Measurements from ENCODE around the gene UBE2D2. TPM values are rescaled to one million over a fixed set of nuclear protein-coding genes. Genes with fewer than 3 reads are reported as not detected.

Gene UBE2D2
- total RNA-seq, 1 experiment from 2014 or later, result 167 TPM

DNA sequence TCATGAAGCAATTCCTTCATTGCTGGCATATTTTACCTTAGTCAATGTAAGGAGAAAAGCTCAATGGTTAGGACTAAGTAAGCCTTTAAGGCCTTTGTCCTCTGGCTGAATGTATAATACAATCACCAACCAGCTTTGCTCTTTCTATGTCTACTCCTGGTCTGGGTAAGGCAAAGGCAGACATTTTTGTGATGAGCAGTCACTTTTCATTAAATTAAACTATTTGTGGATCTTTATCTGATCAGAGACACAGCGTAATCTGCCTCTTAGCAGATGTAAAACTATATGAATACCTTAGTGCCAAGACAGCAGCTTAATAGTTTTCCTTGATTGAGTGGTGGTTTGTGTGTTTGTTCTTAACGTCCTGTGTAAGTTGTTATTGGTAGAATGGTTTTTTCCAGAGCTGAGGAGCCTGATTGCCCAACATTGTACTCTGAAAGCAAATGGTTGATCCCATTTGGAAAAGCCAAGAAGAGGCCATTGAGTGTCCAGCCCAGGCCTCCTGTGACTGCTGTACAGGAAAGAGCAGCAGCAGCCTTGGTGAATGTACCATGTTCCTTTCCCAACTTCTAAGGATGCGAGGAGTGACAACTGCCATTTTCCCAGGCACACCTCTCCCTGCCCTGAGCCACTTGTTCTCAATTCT is 70.5 kb downstream of the UBE2D2 start:
- Histone ChIP-seq H3K4me3 (ENCODE audit: insufficient read depth, low read depth, low read length) (no peak overlapping the region), H3K36me3 (replicated peaks; ENCODE audit: control insufficient read depth, insufficient read depth, low read length) (peaks cover 14% of the 10 kb centered on the region), H3K27me3 (ENCODE audit: control insufficient read depth, insufficient read depth, low read length) (no peaks in the 10 kb centered on the region)
- no peak for DNase-seq

DNA sequence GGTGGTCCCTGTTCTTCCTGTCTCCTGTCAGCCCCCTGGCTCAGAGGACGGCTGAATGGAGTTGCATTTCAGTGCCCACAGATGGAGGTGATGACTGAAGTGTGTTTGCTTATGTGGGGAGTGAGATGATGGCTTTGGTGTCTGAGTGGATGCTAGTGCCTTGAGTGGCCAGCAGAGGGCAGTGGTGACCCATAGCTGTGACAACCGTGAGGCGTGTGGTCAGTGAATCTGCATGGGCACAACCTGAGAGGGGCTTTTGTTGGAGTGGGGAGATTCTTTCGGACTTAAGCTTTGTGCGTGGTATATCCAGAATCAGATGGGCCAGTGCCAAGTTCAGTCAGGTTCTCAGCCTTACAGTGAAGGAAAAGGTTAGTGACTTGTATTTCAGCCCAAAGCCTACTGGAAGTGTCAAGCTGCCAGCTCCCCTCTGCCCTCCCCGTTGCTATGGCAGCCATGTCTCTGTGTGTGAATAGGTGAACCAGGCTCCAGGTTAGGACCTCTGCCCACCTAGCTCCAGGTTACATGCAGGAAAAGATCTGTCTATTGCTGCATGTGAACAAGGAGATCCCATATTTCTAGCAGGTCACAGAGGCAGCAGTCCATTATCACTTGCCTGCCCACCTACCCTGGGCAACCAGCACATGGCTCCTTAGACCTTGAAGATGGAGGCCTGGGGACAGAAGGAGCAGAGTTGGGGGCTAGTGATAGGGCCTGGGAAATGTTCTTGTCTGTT is 72.3 kb downstream of the UBE2D2 start:
- Histone ChIP-seq H3K36me3 (replicated peaks; ENCODE audit: control insufficient read depth, insufficient read depth, low read length) (peaks cover 7% of the 10 kb centered on the region; the same call in 1 of the 2 replicates), H3K27me3 (ENCODE audit: control insufficient read depth, insufficient read depth, low read length) (no peaks in the 10 kb centered on the region), H3K4me3 (ENCODE audit: insufficient read depth, low read depth, low read length) (no peak overlapping the region)
- DNase-seq, result peak; percentile 77

DNA sequence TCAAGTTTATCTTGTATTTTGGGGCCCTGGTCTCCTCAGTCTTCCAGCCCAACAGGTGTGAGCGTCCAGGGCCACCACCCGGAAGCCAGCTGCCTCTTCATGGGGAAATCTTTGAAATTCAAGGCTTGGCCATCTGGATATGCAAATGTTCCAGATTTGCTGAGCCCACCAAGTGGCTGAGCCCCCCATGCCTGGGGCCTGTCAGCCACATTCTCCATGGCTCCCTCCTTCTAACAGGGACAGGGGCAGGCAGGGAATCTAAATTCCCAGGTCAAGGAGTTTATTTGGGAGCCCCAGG is 72.8 kb downstream of the UBE2D2 start:
- H3K36me3 ChIP-seq (replicated peaks; ENCODE audit: control insufficient read depth, insufficient read depth, low read length), result peaks cover 3% of the 10 kb centered on the region; the same call in 1 of the 2 replicates
- no peak overlapping the region for H3K4me3 ChIP-seq (ENCODE audit: insufficient read depth, low read depth, low read length)
- no peaks in the 10 kb centered on the region for H3K27me3 ChIP-seq (ENCODE audit: control insufficient read depth, insufficient read depth, low read length)
- no peak for DNase-seq

DNA sequence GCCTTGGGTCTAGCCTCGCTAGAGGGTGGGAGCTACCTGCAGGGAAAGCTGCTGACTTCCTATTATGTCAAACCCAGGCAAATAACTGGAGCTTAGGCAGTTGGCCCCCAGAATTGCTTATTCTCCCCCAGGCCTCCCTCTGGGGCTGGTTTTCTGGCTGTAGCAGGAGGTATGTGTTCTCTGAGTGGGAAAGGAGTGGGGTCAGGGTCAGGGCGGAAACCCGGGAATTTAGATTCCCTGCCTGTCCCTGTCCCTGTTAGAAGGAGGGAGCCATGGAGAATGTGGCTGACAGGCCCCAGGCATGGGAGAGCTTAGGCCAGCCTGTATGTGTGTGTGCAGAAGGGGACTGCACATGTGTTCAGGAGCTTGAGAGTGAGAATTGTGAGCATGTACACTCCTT is 73.4 kb downstream of the UBE2D2 start:
- Histone ChIP-seq H3K27me3 (ENCODE audit: control insufficient read depth, insufficient read depth, low read length) (no peaks in the 10 kb centered on the region), H3K36me3 (replicated peaks; ENCODE audit: control insufficient read depth, insufficient read depth, low read length) (peaks cover 2% of the 10 kb centered on the region; the same call in 1 of the 2 replicates), H3K4me3 (ENCODE audit: insufficient read depth, low read depth, low read length) (no peak overlapping the region)
- no peak for DNase-seq

DNA sequence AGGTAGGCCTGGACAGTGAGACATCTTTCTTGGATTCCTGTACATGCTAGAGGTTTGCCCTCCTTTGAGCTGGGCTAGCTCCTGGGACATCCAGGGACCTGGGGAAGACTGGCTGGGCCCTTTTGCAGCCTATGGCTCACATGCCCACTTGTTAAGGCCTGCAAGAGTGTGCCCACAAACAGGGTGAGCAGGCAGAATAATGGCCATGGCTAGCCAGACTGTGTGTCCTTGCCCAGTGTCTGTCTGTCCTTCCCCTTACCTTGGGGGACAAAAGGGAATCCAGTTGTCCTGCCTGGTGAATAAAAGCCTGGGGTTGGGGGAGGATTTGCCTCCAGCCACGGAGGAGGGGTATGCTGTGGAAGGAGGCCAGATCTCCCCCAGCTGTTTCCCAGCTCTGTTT is 74.1 kb downstream of the UBE2D2 start:
- Histone ChIP-seq H3K4me3 (ENCODE audit: insufficient read depth, low read depth, low read length) (no peak overlapping the region), H3K27me3 (ENCODE audit: control insufficient read depth, insufficient read depth, low read length) (no peaks in the 10 kb centered on the region), H3K36me3 (replicated peaks; ENCODE audit: control insufficient read depth, insufficient read depth, low read length) (no peaks in the 10 kb centered on the region)
- no peak for DNase-seq

DNA sequence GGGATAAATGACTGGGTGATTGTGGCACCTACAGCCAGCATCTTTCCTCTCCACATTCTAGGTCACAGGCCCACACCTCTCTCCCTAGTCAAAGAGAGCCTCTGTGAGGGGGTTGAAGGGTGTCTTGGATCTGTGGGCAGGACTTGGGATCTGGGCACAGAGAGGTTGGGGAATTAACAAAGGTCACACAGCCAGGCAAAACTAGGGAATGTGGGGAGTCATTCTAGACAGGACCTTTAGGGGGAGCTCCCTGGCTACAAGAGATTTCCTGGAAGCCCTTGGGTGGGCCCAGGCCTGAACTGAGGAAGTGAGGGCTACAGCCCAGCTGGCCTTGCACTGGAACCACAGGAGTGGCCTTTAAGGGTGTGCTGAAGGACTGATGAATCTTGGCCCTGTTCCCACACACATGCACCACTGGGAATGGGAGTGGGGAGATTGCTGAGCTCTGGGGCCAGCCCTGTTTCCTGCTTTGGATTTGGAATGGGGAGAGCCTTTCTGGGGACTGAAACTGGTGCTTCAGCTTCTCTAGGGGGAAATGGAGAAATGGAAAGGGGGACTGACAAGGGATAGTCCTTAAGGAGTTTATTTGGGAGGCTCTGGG is 74.6 kb downstream of the UBE2D2 start:
- H3K4me3 ChIP-seq (ENCODE audit: insufficient read depth, low read depth, low read length), result no peak overlapping the region
- DNase-seq, result peak; percentile 75
- H3K36me3 ChIP-seq (replicated peaks; ENCODE audit: control insufficient read depth, insufficient read depth, low read length), result no peaks in the 10 kb centered on the region
- no peaks in the 10 kb centered on the region for H3K27me3 ChIP-seq (ENCODE audit: control insufficient read depth, insufficient read depth, low read length)

DNA sequence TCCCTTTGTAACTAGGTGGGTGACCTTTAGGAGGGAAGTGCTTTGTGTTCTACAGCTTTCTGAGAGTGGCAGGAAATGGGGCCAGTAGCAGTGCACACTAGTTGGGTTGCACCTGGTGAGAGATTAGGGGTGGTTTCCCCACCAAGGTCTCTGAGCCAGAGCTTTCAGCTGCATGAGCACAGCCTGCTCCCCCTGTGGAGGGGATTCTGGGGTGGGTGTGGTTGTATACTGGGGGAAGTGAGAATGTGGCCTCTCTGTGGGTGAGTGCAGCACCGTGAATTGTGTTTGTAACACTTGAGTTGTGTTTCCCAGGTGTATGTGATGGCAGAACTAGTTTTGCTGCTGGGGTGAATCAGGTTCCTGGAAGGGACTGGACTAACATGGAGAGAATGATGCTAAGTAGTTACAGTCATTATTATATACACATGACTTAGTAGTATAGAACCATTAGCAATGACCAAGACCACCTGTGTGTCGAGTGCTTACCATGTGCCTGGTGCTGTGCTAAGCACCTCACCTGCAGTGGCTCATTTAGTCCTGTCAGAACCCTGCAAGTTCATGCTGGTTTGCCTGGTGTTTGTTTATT is 75.2 kb downstream of the UBE2D2 start:
- DNase-seq, result peak; percentile 50
- Histone ChIP-seq H3K36me3 (replicated peaks; ENCODE audit: control insufficient read depth, insufficient read depth, low read length) (no peaks in the 10 kb centered on the region), H3K27me3 (ENCODE audit: control insufficient read depth, insufficient read depth, low read length) (no peaks in the 10 kb centered on the region), H3K4me3 (ENCODE audit: insufficient read depth, low read depth, low read length) (no peak overlapping the region)

DNA sequence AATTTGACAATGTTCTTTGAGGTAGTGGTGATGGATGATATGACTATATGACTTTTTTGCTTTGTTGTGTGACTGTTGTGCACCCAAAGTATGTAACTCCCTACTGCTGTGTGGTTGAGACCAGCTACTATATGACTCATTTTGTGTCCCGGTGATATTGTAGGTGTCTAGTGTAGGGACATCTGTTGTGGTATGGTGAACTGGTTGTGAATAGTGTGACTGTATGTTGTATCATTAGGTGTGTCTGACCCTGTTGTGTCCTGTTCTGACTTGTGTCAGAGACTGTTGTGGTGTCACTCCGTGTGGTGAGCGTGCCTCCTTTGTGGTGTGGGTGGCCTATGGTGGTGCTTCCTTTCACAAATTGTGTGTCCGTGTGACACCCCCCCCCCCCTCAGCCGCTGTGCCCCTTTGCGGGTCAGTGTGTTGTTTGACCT is 75.9 kb downstream of the UBE2D2 start:
- no peaks in the 10 kb centered on the region for H3K36me3 ChIP-seq (replicated peaks; ENCODE audit: control insufficient read depth, insufficient read depth, low read length)
- peak overlapping the region; percentile 8; the same call in 1 of the 2 replicates for H3K4me3 ChIP-seq (ENCODE audit: insufficient read depth, low read depth, low read length)
- no peak for DNase-seq
- no peaks in the 10 kb centered on the region for H3K27me3 ChIP-seq (ENCODE audit: control insufficient read depth, insufficient read depth, low read length)

DNA sequence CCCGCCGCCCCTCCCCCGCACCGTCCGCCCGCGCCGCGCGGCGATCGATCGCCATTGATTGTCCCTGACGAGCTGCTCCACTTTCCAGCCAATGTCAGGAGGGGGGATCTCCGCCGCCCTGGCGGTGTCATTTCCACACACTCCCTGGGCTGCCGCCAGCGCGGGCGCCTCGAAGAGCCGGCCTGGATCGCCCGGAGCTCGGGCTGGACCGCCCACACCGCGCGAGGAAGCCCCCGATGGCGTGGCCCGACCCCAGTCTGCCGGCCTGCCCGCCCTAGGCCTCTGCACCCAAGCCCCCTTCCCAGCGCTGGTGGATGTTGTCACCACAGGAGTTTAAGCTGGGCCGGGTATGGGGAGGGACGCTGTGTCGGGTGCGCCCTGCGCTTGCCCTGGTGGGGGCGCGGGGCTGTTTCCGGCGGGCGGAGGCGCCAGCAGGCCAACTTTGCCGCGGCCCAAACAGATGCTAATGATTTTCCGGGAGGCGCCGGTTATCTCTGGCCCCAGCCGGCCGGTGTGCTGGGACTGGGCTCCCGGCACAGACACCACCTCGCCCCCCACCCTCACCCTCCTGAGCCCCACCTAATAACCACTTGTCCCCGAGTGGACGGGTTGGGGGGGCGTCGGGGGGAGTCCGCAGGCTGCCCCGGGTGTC is 76.4 kb downstream of the UBE2D2 start:
- H3K36me3 ChIP-seq (replicated peaks; ENCODE audit: control insufficient read depth, insufficient read depth, low read length), result no peaks in the 10 kb centered on the region
- peak; percentile 96 for DNase-seq
- no peaks in the 10 kb centered on the region for H3K27me3 ChIP-seq (ENCODE audit: control insufficient read depth, insufficient read depth, low read length)
- H3K4me3 ChIP-seq (ENCODE audit: insufficient read depth, low read depth, low read length), result peak overlapping the region; percentile 53

DNA sequence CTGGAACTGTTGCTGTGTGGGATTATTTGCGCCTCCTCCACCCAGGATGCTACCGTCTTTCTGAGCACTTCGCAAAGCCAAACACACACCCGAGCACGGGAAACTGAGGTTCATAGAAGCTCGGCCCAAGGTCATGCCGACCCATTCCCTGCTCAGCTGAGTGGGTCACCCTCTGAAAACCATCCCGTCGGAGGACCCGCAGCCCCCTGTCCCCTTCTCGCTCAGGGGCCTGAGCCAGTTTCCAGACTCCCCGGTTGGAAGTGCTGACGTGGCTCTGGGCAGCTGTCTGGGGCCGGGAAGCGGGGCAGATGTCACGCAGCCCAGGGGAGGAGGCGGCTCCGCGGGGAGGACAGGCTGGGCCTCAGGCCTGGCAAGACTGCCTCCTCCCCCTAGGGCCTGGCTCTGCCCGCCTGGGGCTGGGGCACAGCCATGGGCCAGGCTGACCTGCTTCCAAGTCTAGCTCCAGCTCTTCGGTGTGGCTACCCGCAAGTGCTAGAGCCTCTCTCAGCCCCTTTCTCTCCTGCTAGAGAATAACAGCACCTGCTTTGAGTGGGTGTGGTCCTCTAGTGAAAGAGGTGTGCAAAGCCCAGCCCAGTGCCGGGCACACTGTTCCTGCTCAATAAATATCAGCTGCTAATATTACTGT is 77.1 kb downstream of the UBE2D2 start:
- Histone ChIP-seq H3K36me3 (replicated peaks; ENCODE audit: control insufficient read depth, insufficient read depth, low read length) (no peaks in the 10 kb centered on the region), H3K4me3 (ENCODE audit: insufficient read depth, low read depth, low read length) (peak overlapping the region; percentile 53), H3K27me3 (ENCODE audit: control insufficient read depth, insufficient read depth, low read length) (no peaks in the 10 kb centered on the region)
- DNase-seq, result peak; percentile 87

DNA sequence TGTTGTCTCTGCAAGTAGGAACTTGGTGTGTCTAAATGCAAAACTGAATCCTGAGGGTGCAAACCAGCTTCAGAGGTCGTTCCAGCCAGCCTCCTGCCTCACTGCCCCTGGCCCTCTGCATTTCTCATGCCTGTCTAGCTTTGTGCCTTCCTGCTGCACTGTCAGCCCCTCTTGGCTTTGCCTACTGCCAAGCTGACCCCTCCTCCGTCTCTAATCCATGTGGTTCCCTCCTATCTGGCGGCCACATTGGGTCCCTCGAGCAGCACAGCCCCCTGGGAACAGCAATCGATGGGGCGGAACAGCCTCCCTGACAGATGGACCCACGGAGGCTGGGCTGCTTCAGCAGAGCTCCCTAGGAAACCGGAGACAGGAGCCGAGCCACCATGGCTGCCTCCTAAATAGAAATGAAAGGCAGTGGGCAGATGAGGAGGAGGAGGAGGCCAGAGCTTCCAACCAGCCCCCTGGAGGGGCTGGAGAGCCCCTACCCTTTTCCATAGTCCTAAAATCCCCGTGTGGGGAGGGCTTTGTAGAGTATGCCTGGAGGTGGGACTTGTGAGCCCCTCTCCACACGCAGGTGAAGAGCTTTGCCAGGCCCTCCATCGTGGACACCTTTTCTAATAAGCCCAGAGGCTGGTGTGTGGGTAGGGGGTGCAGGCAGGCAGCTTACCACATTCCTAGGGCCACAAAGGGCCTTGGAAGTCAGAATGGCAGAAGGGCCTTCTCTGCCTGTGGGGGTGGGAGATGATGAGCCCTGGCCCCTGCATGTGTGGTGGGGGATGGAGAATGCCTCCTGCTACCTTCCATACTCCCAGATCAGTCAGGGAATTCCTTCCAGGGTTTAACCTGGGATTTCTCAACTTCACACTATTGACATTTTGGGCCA is 77.8 kb downstream of the UBE2D2 start:
- no peaks in the 10 kb centered on the region for H3K36me3 ChIP-seq (replicated peaks; ENCODE audit: control insufficient read depth, insufficient read depth, low read length)
- no peak overlapping the region for H3K4me3 ChIP-seq (ENCODE audit: insufficient read depth, low read depth, low read length)
- peak; percentile 59 for DNase-seq
- H3K27me3 ChIP-seq (ENCODE audit: control insufficient read depth, insufficient read depth, low read length), result no peaks in the 10 kb centered on the region

DNA sequence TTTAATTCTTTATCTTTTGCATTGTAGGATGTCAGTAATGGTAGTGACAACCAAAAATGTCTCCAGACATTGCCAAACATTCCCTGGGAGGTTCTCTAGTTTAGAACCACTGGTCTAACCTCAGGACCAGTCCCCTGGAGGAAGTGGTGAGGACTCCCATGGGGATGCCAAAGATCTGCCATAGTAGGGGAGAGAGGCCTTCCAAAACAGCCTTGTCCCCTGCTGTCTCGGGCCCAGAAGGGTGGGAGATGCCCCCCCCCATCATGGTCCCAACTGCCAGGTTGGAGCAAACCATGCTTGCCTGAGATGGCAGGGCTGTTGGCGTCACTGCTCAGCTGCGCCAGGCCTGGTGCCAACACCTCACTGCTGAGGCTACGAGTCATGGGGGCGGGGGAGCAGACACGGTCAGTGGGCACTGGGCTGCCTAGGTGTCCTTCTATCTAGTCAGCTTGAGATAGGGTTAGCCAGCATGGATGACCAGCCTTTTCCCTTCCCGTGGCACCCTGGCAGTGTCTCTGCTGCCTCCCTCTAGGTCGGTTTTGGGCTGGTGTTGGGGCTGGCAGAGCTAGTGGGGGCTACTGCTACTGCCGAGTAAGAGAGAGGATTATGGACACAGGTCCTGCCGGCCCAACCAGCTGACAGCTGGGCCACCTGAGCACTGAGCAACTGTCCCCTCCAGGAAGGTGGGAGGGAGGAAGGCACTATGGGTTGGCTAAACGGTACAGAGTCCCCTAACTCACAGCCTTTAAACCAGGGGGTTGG is 78.7 kb downstream of the UBE2D2 start:
- no peaks in the 10 kb centered on the region for H3K36me3 ChIP-seq (replicated peaks; ENCODE audit: control insufficient read depth, insufficient read depth, low read length)
- DNase-seq, result peak; percentile 45
- H3K27me3 ChIP-seq (ENCODE audit: control insufficient read depth, insufficient read depth, low read length), result no peaks in the 10 kb centered on the region
- no peak overlapping the region for H3K4me3 ChIP-seq (ENCODE audit: insufficient read depth, low read depth, low read length)
